Measurements from ENCODE around the gene KCNJ4. TPM values are rescaled to one million over a fixed set of nuclear protein-coding genes. Genes with fewer than 3 reads are reported as not detected.
"Not testable (repeated sequence)": the region's sequence is repeated elsewhere in the genome, so short reads cannot be mapped to it uniquely, and the experiment has no call there.

KCNJ4 gene
- polyA plus RNA-seq, 2 of the 4 experiments (the other 2 are of a cell fraction), result 0.12 TPM; not detected in 1

DNA sequence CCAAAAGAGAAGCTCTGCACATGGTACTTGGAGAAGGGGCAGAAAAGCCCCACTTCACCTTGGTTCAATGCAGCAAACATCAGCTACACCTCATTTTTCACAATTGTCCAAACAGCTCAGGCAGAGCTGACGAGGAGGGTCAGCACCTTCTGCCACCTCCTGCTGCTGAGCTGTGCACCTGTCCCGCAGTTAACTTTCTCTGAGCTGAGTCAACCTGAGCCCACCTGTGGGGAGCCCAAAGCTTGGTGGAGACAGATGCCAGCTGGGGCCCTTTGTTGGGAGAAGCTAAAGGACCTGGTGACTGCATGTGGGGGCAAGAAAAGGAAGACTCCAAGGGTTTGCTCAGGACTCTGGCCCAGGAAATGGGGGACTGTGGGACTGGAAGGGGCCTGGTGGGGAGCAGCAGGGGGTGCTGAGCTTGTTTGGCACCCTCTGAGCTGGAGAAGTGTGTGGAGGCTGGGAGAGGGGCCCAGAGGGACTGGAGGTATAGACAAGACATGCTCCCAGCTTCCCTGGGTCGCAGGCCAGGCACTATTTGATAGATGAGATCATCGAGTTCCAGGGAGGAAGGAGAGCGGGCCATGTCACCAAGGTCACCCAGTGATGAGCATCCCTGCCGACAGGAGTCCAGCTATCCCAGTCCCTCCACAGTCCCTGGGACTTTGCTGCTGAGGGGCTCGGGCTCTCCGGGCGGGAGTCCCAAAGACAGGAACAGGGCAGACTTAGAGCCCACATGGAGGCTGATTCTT, 53.5 kb downstream of the KCNJ4 start:
- ATAC-seq (no peak), DNase-seq (ENCODE audit: low read depth in 1 of 2, low spot score in 1 of 2) (no peak), FAIRE-seq (no peak)
- ChIA-PET POLR2A (interaction anchor here (0.6 kb wide), 1 partner anchor 11 kb away, joined by 6 read pairs; no protein-coding TSS in a partner anchor), CTCF (interaction anchor here (1.2 to 1.7 kb wide), 2 partner anchors 11 to 13 kb away, joined by 3 to 7 read pairs; no protein-coding TSS in a partner anchor)
- H3K9me3 ChIP-seq, result no peaks in the 10 kb centered on the region
- WGBS (ENCODE audit: missing lambda C conversion rate), result 78% methylated on average over 9 of the region's 9 CpGs
- peaks cover 17% of the 10 kb centered on the region for H3K4me1 ChIP-seq
- TF ChIP-seq ZC3H11A (IDR thresholded peaks at IDR 0.05), result no peak
- no peak for TF ChIP-seq KDM5A (IDR thresholded peaks at IDR 0.05)
- no peak for TF ChIP-seq HOXB5 (CRISPR knock-in tag; IDR thresholded peaks at IDR 0.05)
- TF ChIP-seq NR3C1 (IDR thresholded peaks at IDR 0.05), result no peak
- no peak for TF ChIP-seq FOSB (CRISPR knock-in tag; IDR thresholded peaks at IDR 0.05)
- no peak for TF ChIP-seq HOXB13 (CRISPR knock-in tag; IDR thresholded peaks at IDR 0.05; ENCODE audit: low read depth)
- TF ChIP-seq GATA3 (IDR thresholded peaks at IDR 0.05; ENCODE audit: borderline replicate concordance), result no peak
- no peak for TF ChIP-seq FOXS1 (CRISPR knock-in tag; IDR thresholded peaks at IDR 0.05)
- TF ChIP-seq POLR2A (IDR thresholded peaks at IDR 0.05; ENCODE audit: low read length), result no peak
- no peak overlapping the region for H3K4me2 ChIP-seq
- H3K27ac ChIP-seq, result no peak overlapping the region
- H3K4me3 ChIP-seq, result no peak overlapping the region

GRCh38 chr22:38400256-38400655, 54.7 kb downstream of the KCNJ4 start:
- FAIRE-seq; ATAC-seq; H3K27ac ChIP-seq; H3K4me3 ChIP-seq; H3K4me2 ChIP-seq; DNase-seq (ENCODE audit: low read depth in 1 of 2, low spot score in 1 of 2); POLR2A ChIA-PET; H3K9me3 ChIP-seq: not testable (repeated sequence)
- 9% methylated on average over 2 of the region's 2 CpGs for WGBS (ENCODE audit: missing lambda C conversion rate)
- CTCF ChIA-PET, result interaction anchor here (1.7 kb wide), 1 partner anchor 13 kb away, joined by 7 read pairs; no protein-coding TSS in a partner anchor
- H3K4me1 ChIP-seq, result peaks cover 29% of the 10 kb centered on the region

DNA sequence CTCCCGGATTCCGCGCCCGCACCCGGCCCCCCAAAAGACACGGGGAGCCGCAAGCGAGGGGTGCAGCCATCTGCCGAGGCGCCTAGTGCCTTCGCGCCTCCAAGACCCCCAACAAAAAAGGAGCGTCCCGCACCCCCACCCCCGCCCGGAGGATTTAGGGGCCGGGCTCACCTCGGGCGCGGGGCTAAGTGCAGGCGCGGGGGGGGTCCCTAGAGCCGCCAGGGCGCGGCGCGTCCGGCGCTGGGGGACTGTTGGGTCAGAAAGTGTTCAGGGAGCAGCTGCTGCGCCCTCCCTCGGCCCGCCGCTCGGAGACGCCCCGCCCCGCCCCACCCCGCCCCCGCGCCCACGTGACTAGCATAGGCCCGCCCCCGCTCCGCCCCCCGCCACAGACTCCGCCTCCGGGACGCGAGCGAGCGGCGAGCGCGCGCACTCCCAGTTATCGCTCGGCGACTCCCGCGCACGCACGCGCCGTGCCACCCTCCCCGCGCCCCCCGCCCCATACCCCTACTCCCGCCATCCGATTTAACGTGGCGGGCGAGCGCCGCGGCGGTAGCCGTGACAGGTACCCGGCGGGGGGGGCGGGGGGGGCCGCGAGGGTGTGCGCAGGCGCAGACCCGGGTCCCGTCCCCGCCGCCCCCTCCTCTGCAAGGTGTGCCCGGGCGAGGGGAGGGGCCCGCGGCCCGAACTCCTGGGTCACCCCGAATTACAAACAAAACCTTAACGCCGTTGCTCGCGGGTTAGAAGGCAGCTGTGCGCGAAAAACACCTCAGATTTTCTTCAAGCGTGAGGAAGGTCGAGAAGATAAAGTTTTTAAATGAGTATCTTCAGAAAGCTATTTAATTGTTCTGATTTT, 56.2 kb downstream of the KCNJ4 start:
- Histone ChIP-seq H3K4me1 (peaks cover 33% of the 10 kb centered on the region), H3K27ac (peak overlapping the region; percentile 93 to 99), H3K9me3 (no peaks in the 10 kb centered on the region), H3K4me2 (peak overlapping the region; percentile 83), H3K4me3 (peak overlapping the region; percentile 92)
- DNase-seq (ENCODE audit: low read depth in 1 of 2, low spot score in 1 of 2), result peak in 1 of 2 experiments; percentile 78
- FAIRE-seq, result no peak
- under 1% methylated on average over 13 of the region's 102 CpGs for WGBS (ENCODE audit: missing lambda C conversion rate)
- TF ChIP-seq PHF8 (IDR thresholded peaks at IDR 0.05; ENCODE audit: borderline replicate concordance, low read depth) (peak; percentile 40; the same call in 1 of the 2 replicates), POLR2A (IDR thresholded peaks at IDR 0.05; ENCODE audit: low read length) (peak; percentile 28; the same call in 1 of the 2 replicates), GATA3 (IDR thresholded peaks at IDR 0.05; ENCODE audit: borderline replicate concordance) (no peak), MAZ (IDR thresholded peaks at IDR 0.05; ENCODE audit: borderline replicate concordance, low read depth, low read length) (no peak), EHMT2 (IDR thresholded peaks at IDR 0.05; ENCODE audit: low read depth) (no peak), JUN (IDR thresholded peaks at IDR 0.05) (peak in 1 of 2 experiments; percentile 51; a peak in 2 of 5 replicates), FOXS1 (CRISPR knock-in tag; IDR thresholded peaks at IDR 0.05) (no peak), HOXB13 (CRISPR knock-in tag; IDR thresholded peaks at IDR 0.05; ENCODE audit: low read depth) (no peak), HDAC2 (IDR thresholded peaks at IDR 0.05) (no peak), HOXA7 (CRISPR knock-in tag; IDR thresholded peaks at IDR 0.05) (no peak), EP300 (IDR thresholded peaks at IDR 0.05) (no peak), REST (IDR thresholded peaks at IDR 0.05) (no peak)
- TF ChIP-seq, protein P1, sequence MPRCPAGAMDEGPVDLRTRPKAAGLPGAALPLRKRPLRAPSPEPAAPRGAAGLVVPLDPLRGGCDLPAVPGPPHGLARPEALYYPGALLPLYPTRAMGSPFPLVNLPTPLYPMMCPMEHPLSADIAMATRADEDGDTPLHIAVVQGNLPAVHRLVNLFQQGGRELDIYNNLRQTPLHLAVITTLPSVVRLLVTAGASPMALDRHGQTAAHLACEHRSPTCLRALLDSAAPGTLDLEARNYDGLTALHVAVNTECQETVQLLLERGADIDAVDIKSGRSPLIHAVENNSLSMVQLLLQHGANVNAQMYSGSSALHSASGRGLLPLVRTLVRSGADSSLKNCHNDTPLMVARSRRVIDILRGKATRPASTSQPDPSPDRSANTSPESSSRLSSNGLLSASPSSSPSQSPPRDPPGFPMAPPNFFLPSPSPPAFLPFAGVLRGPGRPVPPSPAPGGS (IDR thresholded peaks at IDR 0.05), result peak; percentile 65; the same call in 1 of the 3 replicates
- ATAC-seq, result peak; percentile 80 to 86
- ChIA-PET CTCF (no interaction called here), POLR2A (interaction anchor here (0.6 to 1.4 kb wide), 5 partner anchors 9 to 283 kb away, joined by 3 to 5 read pairs (median 4); partner anchors contain the start of gene TOMM22)

Data from A549 (cell line).